ENCODE results near the gene SLC10A7. TPM values are rescaled to one million over a fixed set of nuclear protein-coding genes. Genes with fewer than 3 reads are reported as not detected.
A peak's percentile ranks its signal among the peaks of the same experiment; 100 is the strongest.

Gene SLC10A7
- total and polyA plus RNA-seq, 2 donors (not counting 1 experiment from before 2014, with no cell fraction given): 7.4 to 12.6 TPM

- H3K27ac ChIP-seq (ENCODE audit: insufficient read depth, low read length): peak overlapping the region; percentile 20
- no peak overlapping the region for H3K4me3 ChIP-seq (replicated peaks in 1 of 4; ENCODE audit: control extremely low read depth in 1 of 4, insufficient read depth in 1 of 4, low read depth in 3 of 4, low read length in 4 of 4)
- H3K9ac ChIP-seq (ENCODE audit: insufficient read depth, low read length): no peak overlapping the region
- no peak overlapping the region for H2AFZ ChIP-seq (ENCODE audit: low read length)
- no peak for TF ChIP-seq CTCF (conservative IDR thresholded peaks at IDR 0.05 in 1 of 2, IDR thresholded peaks at IDR 0.05 in 1 of 2; ENCODE audit: low read depth in 1 of 2, low read length in 2 of 2)
- no peak for TF ChIP-seq EZH2 (IDR thresholded peaks at IDR 0.05; ENCODE audit: low read length, missing control alignments)
- H3K27me3 ChIP-seq (ENCODE audit: control insufficient read depth, insufficient read depth, low read length): no peaks in the 10 kb centered on the region
- H3K36me3 ChIP-seq (ENCODE audit: control insufficient read depth, insufficient read depth, low read length): no peaks in the 10 kb centered on the region
- no peaks in the 10 kb centered on the region for H4K20me1 ChIP-seq (ENCODE audit: control insufficient read depth, extremely low read depth, insufficient read depth, low read length)
- H3K4me2 ChIP-seq (ENCODE audit: extremely low read depth, insufficient read depth, low read length): no peak overlapping the region
- H3K79me2 ChIP-seq (ENCODE audit: control insufficient read depth, insufficient read depth, low read length): peaks cover 2% of the 10 kb centered on the region
- DNase-seq (ENCODE audit: low read depth in 2 of 2): no peak
- no peaks in the 10 kb centered on the region for H3K9me3 ChIP-seq (ENCODE audit: control insufficient read depth, insufficient read depth, low read depth, low read length)
- H3K4me1 ChIP-seq (ENCODE audit: control insufficient read depth, extremely low read depth, insufficient read depth, low read length): peaks cover 12% of the 10 kb centered on the region
Observed at GRCh38 chr4:146327859-146328650, 193.7 kb downstream of the SLC10A7 start.

GRCh38 chr4:146318894-146319293 lies 202.8 kb downstream of the SLC10A7 start:
- Histone ChIP-seq H3K27ac (ENCODE audit: insufficient read depth, low read length) (no peak overlapping the region), H2AFZ (ENCODE audit: low read length) (no peak overlapping the region), H3K79me2 (ENCODE audit: control insufficient read depth, insufficient read depth, low read length) (no peaks in the 10 kb centered on the region), H3K9me3 (ENCODE audit: control insufficient read depth, insufficient read depth, low read depth, low read length) (no peaks in the 10 kb centered on the region), H3K27me3 (ENCODE audit: control insufficient read depth, insufficient read depth, low read length) (no peaks in the 10 kb centered on the region), H3K9ac (ENCODE audit: insufficient read depth, low read length) (no peak overlapping the region), H4K20me1 (ENCODE audit: control insufficient read depth, extremely low read depth, insufficient read depth, low read length) (no peaks in the 10 kb centered on the region), H3K4me1 (ENCODE audit: control insufficient read depth, extremely low read depth, insufficient read depth, low read length) (no peaks in the 10 kb centered on the region), H3K4me2 (ENCODE audit: extremely low read depth, insufficient read depth, low read length) (no peak overlapping the region), H3K36me3 (ENCODE audit: control insufficient read depth, insufficient read depth, low read length) (no peaks in the 10 kb centered on the region), H3K4me3 (replicated peaks in 1 of 4; ENCODE audit: control extremely low read depth in 1 of 4, insufficient read depth in 1 of 4, low read depth in 3 of 4, low read length in 4 of 4) (no peak overlapping the region)
- TF ChIP-seq EZH2 (IDR thresholded peaks at IDR 0.05; ENCODE audit: low read length, missing control alignments): no peak
- no peak for TF ChIP-seq CTCF (conservative IDR thresholded peaks at IDR 0.05 in 1 of 2, IDR thresholded peaks at IDR 0.05 in 1 of 2; ENCODE audit: low read depth in 1 of 2, low read length in 2 of 2)
- no peak for DNase-seq (ENCODE audit: low read depth in 2 of 2)

- DNase-seq (ENCODE audit: low read depth in 2 of 2): no peak
- H3K27me3 ChIP-seq (ENCODE audit: control insufficient read depth, insufficient read depth, low read length): no peaks in the 10 kb centered on the region
- no peak overlapping the region for H3K4me3 ChIP-seq (replicated peaks in 1 of 4; ENCODE audit: control extremely low read depth in 1 of 4, insufficient read depth in 1 of 4, low read depth in 3 of 4, low read length in 4 of 4)
- no peaks in the 10 kb centered on the region for H3K4me1 ChIP-seq (ENCODE audit: control insufficient read depth, extremely low read depth, insufficient read depth, low read length)
- no peak for TF ChIP-seq CTCF (conservative IDR thresholded peaks at IDR 0.05 in 1 of 2, IDR thresholded peaks at IDR 0.05 in 1 of 2; ENCODE audit: low read depth in 1 of 2, low read length in 2 of 2)
- TF ChIP-seq EZH2 (IDR thresholded peaks at IDR 0.05; ENCODE audit: low read length, missing control alignments): no peak
- H4K20me1 ChIP-seq (ENCODE audit: control insufficient read depth, extremely low read depth, insufficient read depth, low read length): no peaks in the 10 kb centered on the region
- no peaks in the 10 kb centered on the region for H3K9me3 ChIP-seq (ENCODE audit: control insufficient read depth, insufficient read depth, low read depth, low read length)
- no peak overlapping the region for H2AFZ ChIP-seq (ENCODE audit: low read length)
- H3K4me2 ChIP-seq (ENCODE audit: extremely low read depth, insufficient read depth, low read length): no peak overlapping the region
- H3K27ac ChIP-seq (ENCODE audit: insufficient read depth, low read length): no peak overlapping the region
- no peak overlapping the region for H3K9ac ChIP-seq (ENCODE audit: insufficient read depth, low read length)
- H3K79me2 ChIP-seq (ENCODE audit: control insufficient read depth, insufficient read depth, low read length): no peaks in the 10 kb centered on the region
- H3K36me3 ChIP-seq (ENCODE audit: control insufficient read depth, insufficient read depth, low read length): no peaks in the 10 kb centered on the region
Observed at GRCh38 chr4:146317783-146318182, 204.0 kb downstream of the SLC10A7 start.
